Testis (tissue), 3 donors: ENCODE results near the gene MT4. TPM values are rescaled to one million over a fixed set of nuclear protein-coding genes. Genes with fewer than 3 reads are reported as not detected.

ENCODE experiments used
- DNase-seq: peaks from one replicate; pipeline ENCODE4 v3.0.0-alpha.2; 2019
- H3K27ac ChIP-seq, 2 donors: fragments of 200-600 bp; sonication (generic); one replicate each; pipeline ENCODE4 v1.5.1; 2019
- H3K27me3 ChIP-seq: fragments of 200-600 bp; sonication (generic); one replicate; pipeline ENCODE4 v1.5.1; 2019
- H3K36me3 ChIP-seq: fragments of 200-600 bp; sonication (generic); one replicate; pipeline ENCODE4 v1.5.1; 2017; ENCODE audit warnings: low read depth; ENCODE audit errors: missing control alignments
- H3K4me1 ChIP-seq: fragments of 200-600 bp; sonication (generic); one replicate; pipeline ENCODE4 v1.5.1; 2019
- H3K4me3 ChIP-seq, 2 donors: fragments of 200-600 bp; sonication (generic); one replicate each; pipeline ENCODE4 v1.5.1; 2017 to 2019
- H3K9me3 ChIP-seq: fragments of 200-600 bp; sonication (generic); one replicate; pipeline ENCODE4 v1.5.1; 2017
- CTCF ChIP-seq, 3 experiments: fragments of 450-650 bp in 2 of 3; fragments of 200-600 bp in 1 of 3; sonication (generic) in 1 of 3; IDR thresholded peaks; one replicate each; pipeline ENCODE4 v1.5.1; 2016 to 2019; ENCODE audit warnings: antibody characterized with exemption in 3 of 3, mild to moderate bottlenecking in 2 of 3, moderate library complexity in 1 of 3
- POLR2A ChIP-seq: fragments of 450-650 bp; IDR thresholded peaks from one replicate; pipeline ENCODE4 v1.6.1; 2017; ENCODE audit warnings: antibody characterized with exemption, mild to moderate bottlenecking, moderate library complexity
- WGBS, 2 donors: methylation state at CpG; one replicate each; pipeline ENCODE4 v1.1.5; 2018; 5-methylcytosine and 5-hydroxymethylcytosine counted together
- intact Hi-C: fragments of 100-400 bp; cut with DNase I; formaldehyde crosslinking; loops from one replicate; pipeline ENCODE4 v1.15.1; 2023; ENCODE audit warnings: low total_unique reads
- polyA plus RNA-seq: library from polyadenylated mRNA; stranded (reverse); fragments of 350-450 nt; fragmentation: Illumina TruSeq; extraction: RNeasy Lipid Tissue Mini Kit (QIAGEN cat#74804); gene quantifications from one replicate; pipeline ENCODE4 v1.2.3, GENCODE V29; 2014; ENCODE audit warnings: low read depth, low replicate concordance; ENCODE audit not compliant: insufficient read depth
- total RNA-seq, 2 donors: library from RNA; depleted of rRNA; stranded (reverse); fragments of >200 nt; gene quantifications; one replicate each; pipeline ENCODE4 v1.2.3, GENCODE V29; 2016

The MT4 gene
- total and polyA plus RNA-seq, 3 donors from 2014 or later = 2.3 TPM; not detected in 2

- TF ChIP-seq CTCF (IDR thresholded peaks at IDR 0.05) (no peak), POLR2A (no peak)
- H3K4me1 ChIP-seq = no peaks in the 10 kb centered on the region
- intact Hi-C loops = no loop called here
- H3K27me3 ChIP-seq = no peaks in the 10 kb centered on the region
- no peaks in the 10 kb centered on the region for H3K36me3 ChIP-seq
- no peak overlapping the region for H3K4me3 ChIP-seq
- H3K9me3 ChIP-seq = no peaks in the 10 kb centered on the region
- no peak for DNase-seq
- H3K27ac ChIP-seq = no peak overlapping the region
- 76 to 79% methylated on average over 4 of the region's 4 CpGs for WGBS, 2 donors
Observed at GRCh38 chr16:56532714-56533113, 32.2 kb upstream of the MT4 start.

GRCh38 chr16:56534847-56535383, 30.0 kb upstream of the MT4 start:
- H3K9me3 ChIP-seq = no peaks in the 10 kb centered on the region
- WGBS, 2 donors = 88 to 93% methylated on average over 8 of the region's 8 CpGs
- H3K4me3 ChIP-seq = no peak overlapping the region
- H3K27ac ChIP-seq = no peak overlapping the region
- H3K36me3 ChIP-seq = no peaks in the 10 kb centered on the region
- no peaks in the 10 kb centered on the region for H3K27me3 ChIP-seq
- TF ChIP-seq POLR2A = no peak
- TF ChIP-seq CTCF (IDR thresholded peaks at IDR 0.05) = no peak
- intact Hi-C loops = no loop called here
- no peak for DNase-seq
- no peaks in the 10 kb centered on the region for H3K4me1 ChIP-seq

DNA sequence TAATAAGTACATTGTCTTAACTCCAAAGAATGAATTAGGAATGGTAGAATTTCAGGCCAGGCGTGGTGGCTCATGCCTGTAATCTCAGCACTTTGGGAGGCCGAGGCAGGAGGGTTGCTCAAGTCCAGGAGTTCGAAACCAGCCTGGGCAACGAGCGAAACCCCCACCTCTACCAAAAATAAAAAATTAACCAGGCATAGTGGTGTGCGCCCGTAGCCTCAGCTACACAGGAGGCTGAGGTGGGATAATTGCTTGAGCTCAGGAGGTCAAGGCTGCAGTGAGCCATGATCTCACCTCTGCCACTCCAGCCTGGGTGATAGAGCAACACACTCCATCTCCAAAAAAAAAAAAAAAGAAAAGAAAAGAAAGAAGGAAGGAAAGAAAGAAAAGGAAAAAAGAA, 26.5 kb upstream of the MT4 start:
- intact Hi-C loops = no loop called here
- Histone ChIP-seq H3K4me3 (no peak overlapping the region), H3K27me3 (no peaks in the 10 kb centered on the region), H3K9me3 (no peaks in the 10 kb centered on the region), H3K4me1 (no peaks in the 10 kb centered on the region), H3K27ac (no peak overlapping the region), H3K36me3 (no peaks in the 10 kb centered on the region)
- TF ChIP-seq POLR2A = no peak
- TF ChIP-seq CTCF (IDR thresholded peaks at IDR 0.05) = no peak
- DNase-seq = no peak
- WGBS, 2 donors = 90 to 92% methylated on average over 7 of the region's 7 CpGs

GRCh38 chr16:56539656-56540055, 25.2 kb upstream of the MT4 start:
- Histone ChIP-seq H3K4me1 (no peaks in the 10 kb centered on the region), H3K4me3 (no peak overlapping the region), H3K36me3 (no peaks in the 10 kb centered on the region), H3K27ac (no peak overlapping the region), H3K9me3 (no peaks in the 10 kb centered on the region), H3K27me3 (no peaks in the 10 kb centered on the region)
- no peak for TF ChIP-seq CTCF (IDR thresholded peaks at IDR 0.05)
- TF ChIP-seq POLR2A = no peak
- intact Hi-C loops = no loop called here
- 51 to 54% methylated on average over 4 of the region's 4 CpGs for WGBS, 2 donors
- DNase-seq = no peak

DNA sequence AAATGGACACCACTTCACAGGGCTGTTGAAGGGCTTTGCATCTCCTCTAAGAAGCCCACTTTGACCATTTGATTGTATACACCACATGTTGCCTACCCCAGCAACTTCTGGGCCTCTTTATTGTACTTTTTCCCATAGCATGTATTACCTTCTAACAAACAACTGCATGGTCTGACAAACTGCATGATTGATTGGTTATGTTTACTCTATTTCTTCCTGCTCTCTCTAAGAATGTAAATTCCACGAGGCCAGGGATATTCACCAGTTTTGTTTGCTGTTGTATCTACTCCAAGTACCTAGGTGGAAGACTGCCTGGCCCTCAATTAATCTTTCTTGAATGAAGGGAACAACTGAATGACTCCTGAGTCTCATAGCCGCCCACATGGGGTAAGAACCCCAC, 22.8 kb upstream of the MT4 start:
- no peak overlapping the region for H3K4me3 ChIP-seq
- H3K4me1 ChIP-seq = no peaks in the 10 kb centered on the region
- WGBS, 2 donors = 21 to 37% methylated on average over 2 of the region's 2 CpGs
- DNase-seq = no peak
- intact Hi-C loops = no loop called here
- no peaks in the 10 kb centered on the region for H3K27me3 ChIP-seq
- no peaks in the 10 kb centered on the region for H3K9me3 ChIP-seq
- TF ChIP-seq POLR2A (no peak), CTCF (IDR thresholded peaks at IDR 0.05) (no peak)
- H3K36me3 ChIP-seq = no peaks in the 10 kb centered on the region
- H3K27ac ChIP-seq = no peak overlapping the region
